Epidermal melanocyte (primary cell): Measurements from ENCODE around the gene SDK2.

ENCODE experiments used
- DNase-seq: peaks from one replicate; pipeline ENCODE4 v3.0.0; 2011; ENCODE audit warnings: low spot score; ENCODE audit not compliant: insufficient read length

SDK2 gene, protein sequence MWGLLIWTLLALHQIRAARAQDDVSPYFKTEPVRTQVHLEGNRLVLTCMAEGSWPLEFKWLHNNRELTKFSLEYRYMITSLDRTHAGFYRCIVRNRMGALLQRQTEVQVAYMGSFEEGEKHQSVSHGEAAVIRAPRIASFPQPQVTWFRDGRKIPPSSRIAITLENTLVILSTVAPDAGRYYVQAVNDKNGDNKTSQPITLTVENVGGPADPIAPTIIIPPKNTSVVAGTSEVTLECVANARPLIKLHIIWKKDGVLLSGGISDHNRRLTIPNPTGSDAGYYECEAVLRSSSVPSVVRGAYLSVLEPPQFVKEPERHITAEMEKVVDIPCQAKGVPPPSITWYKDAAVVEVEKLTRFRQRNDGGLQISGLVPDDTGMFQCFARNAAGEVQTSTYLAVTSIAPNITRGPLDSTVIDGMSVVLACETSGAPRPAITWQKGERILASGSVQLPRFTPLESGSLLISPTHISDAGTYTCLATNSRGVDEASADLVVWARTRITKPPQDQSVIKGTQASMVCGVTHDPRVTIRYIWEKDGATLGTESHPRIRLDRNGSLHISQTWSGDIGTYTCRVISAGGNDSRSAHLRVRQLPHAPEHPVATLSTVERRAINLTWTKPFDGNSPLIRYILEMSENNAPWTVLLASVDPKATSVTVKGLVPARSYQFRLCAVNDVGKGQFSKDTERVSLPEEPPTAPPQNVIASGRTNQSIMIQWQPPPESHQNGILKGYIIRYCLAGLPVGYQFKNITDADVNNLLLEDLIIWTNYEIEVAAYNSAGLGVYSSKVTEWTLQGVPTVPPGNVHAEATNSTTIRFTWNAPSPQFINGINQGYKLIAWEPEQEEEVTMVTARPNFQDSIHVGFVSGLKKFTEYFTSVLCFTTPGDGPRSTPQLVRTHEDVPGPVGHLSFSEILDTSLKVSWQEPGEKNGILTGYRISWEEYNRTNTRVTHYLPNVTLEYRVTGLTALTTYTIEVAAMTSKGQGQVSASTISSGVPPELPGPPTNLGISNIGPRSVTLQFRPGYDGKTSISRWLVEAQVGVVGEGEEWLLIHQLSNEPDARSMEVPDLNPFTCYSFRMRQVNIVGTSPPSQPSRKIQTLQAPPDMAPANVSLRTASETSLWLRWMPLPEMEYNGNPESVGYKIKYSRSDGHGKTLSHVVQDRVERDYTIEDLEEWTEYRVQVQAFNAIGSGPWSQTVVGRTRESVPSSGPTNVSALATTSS (N-terminal part only)

DNA sequence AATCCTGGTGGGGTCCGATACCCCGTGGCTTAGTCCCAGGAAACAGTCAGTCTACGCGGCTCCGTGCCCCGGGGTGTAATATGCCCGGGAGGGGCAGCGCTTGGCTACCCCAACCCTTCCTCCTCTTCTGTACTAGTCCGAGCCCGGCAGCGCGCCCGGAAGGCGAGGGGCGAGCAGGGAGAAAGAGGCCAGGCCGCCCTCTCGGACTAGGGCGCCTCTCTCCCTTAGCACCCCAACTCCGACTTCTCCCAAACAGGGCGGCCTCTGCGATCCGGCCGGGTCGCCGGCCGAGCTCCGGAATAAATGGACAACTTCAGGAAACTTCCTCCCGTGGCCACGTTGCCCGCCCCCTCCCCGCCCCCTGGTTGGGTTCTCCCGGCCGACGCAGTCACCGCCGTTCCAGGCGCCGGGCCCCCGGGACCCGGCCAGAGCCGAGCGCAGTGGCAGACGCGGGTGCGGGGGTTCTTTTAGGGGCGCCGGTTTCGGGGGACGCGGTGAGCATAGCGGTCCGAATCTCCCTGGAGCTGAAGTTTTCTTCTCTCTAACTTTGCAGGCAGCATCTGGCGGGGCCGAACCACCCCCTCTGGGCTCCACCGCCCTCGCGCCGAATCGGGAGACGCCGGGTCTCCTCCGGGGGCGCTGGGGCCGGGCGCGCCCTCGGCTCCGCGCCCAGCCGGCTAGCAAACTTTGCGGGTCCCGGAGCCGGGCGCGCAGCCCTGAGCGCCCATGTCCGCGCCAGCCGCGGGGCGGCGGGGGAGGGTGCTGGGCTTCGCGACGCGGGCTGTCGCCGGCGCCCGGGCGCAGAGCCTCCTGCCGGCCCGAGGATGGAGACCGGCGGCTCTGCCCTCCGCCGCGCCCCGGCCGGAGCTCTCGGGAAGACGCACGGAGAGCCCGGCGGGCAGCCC is at the start of gene SDK2:
Gene SDK2 (minus strand): TSS at position 301 of the 905 bp plus-strand sequence. CDS start 357 bp downstream, outside the sequence.
- no peak for DNase-seq

DNA sequence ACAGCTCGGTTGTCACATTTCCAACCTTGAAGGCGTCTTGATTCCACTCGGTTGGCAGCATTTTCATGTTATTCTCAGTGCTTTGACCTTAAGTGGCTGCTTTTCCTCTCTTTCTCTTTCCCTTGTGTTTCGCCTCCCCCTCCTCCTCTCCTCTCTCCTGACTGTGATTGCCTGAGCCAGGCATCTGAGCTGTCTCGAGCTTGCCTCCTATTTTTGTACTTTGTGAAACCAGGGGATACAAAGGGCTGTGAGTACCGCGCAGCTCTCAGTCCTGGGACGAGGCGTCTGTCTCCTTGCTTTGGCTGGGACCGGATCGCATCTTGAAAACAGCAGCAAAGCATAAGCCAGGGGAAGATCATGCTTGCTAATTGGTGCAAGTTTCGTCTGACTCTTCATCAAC is 48.8 kb upstream of the SDK2 start:
- DNase-seq = no peak

DNA sequence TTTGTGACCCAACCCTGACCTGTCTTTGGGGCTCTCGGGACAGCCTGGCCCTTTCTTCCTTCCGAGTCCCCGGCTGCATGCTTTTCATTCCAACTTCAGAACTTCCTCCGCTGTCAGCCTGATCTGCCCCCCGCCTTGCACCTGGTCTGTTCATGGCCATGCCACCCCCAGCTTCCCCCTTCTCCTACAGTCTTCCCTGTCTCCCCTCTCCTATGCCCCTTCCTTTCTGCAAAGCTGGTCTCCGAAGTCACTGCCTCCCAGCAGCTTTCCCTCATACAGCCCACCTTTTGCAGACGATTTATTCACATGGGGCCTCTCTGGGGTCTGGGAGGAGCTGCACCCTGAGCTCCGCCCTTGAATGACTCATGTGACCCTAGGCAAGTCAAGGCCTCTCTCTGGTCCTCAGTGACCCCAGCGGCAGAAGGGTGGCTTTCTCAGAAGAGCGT is 47.1 kb upstream of the SDK2 start:
- DNase-seq = no peak

DNA sequence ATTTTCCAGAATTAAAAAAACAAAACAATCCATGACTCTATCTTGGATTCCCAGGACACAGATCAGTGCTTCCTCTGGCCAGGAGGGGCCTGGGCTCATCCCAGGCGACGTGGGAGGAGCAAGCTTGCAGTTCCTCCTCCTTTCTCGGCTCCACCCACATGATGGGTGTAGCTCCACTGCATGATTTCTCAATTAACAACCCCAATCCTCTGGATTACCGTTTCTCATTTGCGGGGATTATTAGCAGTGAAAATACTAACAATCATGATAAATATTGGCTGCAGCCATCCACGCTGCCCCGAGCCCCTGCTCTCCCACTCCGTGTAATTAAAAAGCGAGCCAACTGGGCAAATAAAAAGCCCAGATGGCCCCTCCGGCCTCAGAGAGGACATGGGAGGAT is 46.4 kb upstream of the SDK2 start:
- DNase-seq = no peak

DNA sequence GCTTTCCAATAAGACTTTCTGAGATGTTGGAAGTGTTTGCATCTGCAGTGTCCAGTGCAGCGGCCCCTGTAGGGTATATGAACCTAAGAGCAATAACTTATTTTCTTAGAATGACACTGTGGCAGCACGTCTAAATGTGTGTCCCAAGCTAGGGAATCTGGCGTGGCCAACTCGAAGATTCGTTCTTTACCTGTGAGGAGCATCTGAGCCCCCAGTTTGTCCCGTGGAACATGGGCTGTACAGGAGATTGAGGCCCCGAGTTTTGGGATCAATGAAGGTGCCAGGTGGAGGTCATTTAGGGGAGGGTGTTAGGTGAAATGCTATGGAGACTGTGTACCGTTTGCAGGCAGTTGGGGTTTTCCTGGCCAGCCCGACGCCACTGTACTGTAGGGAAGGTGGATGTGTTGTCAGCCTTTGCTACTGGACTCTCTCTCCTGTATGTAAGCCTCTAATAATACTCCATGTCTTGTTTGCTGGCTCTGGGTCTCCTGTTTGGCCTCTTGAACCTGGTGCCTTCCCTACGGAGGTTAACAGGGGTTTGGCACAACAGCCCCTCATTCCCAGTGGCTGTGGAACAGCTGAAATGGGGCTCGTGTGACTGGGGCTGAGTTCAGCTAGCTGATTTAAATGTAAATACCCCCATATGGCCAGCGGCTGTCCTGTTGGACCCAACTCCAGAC is 45.5 kb upstream of the SDK2 start:
- DNase-seq = no peak

DNA sequence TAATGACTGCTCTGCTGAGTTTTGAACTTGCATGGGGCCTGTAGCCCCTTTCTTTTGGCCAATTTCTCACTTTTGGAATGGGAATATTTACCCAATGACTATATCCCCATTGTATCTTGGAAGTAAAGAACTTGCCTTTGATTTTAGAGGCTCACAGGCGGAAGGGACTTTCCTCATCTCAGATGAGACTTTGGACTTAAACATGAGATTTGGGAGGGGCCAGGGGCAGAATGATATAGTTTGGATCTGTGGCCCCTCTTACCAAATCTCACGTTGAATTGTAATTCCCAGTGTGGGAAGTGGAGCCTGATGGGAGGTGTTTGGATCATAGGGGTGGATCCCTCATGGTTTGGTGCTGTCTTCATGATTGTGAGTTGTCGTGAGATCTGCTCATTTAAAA is 42.7 kb upstream of the SDK2 start:
- no peak for DNase-seq

DNA sequence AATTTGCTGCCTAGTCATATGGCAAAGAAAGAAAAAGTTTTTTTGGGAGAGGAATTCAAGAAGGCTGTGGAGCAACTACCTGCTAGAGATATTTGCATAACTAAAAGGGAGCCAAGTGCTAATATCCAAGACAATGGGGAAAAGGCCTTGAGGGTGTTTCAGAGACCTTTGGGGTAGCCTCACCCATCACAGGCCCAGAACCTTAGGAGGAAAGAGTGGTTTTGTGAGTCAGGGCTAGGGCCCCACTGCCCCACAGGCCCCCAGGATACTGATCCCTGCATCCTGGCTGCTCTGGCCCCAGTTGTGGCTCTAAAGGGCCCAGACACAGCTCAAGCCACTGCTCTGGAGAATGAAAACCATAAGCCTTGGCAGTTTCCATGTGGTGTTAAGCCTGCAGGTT is 41.9 kb upstream of the SDK2 start:
- no peak for DNase-seq

DNA sequence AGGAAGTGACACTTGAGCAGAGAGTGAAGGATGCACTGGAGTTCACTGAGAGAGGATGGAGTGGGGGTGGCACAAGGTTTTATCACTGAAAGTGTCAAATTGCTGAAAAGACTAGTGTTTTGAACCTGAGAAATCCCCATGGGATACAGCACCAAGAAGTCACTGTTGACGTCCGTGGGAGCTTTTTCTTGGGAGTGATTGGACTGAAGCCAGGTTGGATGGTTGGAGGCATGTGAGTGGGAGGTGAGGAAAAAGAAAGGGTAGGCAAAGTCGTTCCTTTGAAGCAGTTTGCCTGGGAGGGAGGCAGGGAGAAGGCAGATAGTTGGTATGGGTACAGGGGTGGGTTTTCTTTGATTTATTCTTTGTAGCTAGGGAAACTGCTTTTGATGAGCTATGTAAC is 39.9 kb upstream of the SDK2 start:
- no peak for DNase-seq

DNA sequence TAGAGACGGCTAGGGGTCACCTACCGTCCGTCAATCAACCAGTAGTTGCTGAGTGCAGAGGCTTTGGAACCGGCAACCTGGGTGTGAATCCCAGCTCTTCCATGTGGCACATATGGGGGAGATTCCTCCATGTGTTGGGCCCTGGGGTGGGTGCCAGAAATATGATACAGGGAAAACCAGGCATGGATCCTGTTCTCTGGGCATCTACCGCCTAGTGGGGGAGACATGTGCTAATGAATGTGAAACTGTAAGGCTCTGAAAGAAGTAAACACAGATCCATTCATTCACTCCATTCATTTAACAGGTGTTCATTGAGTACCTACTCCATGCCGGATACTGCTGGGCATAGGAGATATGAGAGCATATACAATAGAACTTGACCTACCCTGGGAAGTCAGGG is 39.5 kb upstream of the SDK2 start:
- no peak for DNase-seq

DNA sequence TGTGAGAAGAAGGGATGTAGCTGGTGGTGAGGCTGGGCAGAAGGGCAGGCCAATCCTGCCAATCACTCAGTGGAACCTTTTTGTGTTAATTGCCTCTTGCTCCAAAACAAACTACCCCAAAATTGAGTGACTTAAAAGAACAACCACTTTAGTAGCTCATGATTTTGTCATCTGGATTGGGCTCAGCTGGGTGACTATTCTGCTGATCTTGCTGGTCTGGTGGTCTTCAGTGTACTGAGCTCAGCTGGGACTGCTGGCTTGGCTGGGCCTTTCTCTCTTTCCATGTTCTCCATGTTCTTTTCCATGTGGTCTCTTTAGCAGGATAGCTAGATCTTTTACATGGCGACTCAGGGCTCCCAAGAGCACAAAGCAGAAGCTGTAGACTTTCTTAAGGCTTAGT is 37.7 kb upstream of the SDK2 start:
- DNase-seq = no peak

DNA sequence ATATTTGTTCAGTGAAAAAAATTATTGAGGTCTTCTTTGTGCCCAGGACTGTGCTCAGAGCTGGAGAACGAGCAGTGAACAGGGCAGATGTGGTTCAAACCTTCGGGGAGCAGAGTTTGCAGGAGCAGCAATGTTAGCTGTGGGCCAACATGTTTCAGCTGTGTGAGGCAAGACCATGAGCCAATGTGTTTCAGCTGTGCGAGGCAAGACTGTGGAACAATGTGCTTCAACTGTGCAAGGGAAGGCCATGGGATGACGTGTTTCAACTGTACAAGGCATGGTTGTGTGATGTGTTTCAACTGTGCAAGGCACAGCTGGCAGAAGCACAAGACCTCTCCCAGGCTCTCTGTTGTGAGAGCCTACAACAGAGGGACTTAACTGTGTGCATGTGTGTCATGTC is 35.2 kb upstream of the SDK2 start:
- no peak for DNase-seq

DNA sequence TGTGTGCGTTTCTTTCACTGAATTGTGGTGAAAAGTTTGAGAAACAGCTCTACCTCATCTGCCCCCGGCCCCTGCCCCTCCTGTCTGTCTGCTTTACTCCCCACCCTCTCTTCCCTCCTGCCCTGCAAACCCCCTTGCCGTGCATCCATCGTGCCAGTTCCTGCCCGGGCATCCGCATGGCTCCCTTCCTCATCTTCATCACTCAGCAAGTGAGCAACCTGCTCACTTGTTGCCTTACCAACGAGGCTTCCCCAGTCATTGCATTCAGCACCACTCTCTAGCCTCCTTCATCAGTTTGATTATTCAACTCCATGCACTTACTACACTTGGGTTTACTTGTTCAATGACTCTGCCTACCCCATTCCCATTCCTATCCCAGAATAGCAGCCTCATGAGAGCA is 34.8 kb upstream of the SDK2 start:
- DNase-seq = no peak

DNA sequence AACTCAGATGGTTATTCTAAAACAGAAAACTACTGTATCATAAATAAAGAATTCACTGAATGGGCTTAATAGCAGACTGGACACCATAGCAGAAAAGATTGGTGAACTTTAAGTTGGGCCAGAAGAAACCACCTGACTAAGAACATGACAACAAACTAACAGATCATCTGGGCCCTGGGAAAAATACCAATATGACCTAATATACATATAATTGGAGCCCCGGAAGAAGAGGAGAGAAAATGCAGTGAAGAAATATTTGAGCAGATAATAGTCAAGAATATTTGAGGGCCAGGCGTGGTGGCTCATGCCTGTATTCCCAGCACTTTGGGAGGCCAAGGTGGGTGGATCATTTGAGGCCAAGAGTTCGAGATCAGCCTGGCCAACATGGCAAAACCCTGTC is 25.5 kb upstream of the SDK2 start:
- no peak for DNase-seq

DNA sequence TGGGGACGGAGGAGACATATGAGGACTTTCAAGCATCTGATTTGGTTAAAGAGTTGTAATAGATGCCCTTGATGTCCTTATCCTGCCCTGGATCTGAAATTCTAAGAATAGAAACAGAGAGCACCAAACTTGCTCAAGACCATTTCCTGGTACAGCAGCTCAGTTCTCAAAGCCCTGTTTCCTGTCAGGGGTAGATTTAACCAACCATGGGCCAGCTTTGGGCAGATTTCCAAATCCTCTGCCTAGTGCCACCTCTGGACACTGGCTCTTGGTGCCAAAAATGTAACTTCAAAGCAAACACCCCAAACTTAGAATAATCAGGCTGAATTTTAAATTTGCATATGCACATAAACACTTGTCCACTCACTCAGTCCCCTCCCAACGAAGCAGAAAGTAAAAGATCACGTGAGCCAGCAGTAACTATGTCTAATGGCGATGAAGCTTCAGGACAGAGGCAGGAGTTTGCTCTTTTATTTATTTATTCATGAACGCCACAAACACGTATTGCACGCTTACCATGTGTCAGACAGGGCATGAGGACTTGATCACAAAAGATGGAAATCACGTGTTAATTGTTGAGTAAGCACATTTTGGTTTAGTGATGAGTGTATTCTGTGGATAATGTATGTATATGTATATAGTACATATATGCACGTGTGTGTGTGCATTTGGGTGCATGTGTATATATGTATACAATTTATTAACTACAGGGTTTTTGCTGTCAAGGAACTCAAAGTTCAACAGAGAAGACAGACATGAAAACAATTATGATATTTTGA is 23.1 kb upstream of the SDK2 start:
- no peak for DNase-seq

DNA sequence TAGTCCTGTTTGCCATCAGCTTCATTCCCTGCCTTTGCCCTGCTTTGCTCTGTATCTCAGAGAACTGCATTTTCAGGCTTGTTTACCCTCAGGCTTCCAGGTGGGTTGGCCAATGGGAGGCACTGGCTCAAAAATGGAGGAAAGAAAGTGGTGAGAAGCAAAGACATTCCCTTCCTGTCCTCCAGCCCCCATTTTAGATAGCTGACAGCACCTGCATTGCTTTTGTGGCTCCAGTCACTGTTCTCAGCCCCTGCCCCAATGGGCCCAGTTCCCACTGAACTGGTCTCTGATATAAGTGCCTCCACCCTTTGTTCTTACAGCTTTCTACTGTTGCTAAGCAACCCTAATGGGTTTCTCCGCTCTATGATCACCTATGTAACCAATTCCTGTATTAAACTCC is 19.4 kb upstream of the SDK2 start:
- DNase-seq = no peak

DNA sequence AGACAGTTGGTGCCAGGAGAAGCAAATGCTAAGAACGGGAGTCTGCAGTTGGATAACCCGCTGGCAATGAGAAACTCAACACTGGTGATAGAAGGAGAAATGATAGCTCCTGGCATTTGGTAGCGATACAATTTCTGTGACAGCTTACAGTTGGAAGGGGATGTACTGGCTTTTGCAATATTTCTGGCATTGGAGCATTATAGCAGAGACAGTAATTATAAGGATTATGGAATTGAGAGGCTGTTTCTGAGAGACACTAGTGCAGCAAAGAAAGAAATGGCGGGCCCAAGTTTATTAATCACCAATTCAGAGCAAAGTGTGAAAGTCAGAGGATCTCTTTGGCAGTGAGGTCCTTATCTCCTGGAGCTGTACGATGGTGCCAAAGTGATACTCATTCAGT is 16.1 kb upstream of the SDK2 start:
- DNase-seq = no peak

DNA sequence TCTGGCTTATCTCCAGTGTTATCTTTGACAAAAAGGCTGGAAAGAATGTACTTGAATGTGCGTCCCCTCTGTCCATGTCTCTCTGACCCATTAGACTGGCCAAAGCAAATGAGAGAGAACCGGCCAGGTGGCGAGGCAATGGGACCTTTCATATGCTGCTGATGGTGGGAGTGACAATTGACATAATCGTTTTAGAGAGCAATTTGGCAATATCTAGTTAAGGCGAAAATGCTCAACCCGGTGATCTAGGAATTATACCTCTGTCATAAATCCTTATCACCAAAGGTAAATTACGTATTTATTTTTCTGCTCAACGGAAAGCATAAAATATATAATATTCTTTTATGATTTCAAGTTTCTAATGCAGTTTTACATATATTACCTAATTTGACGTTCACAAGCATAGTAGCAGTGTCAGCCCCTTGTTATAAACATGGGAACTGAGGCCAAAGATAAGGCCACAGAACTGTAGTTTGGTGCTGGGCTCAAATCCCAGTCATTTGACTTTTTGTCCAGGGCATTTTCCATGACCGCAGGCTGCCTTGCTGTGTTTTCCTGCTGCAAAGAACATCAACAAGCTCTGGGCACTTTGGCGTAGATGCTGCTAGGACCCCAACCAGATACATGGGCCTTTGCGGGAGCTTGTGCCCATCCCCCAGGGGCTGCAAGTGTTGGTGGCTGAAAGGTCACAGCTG is 14.7 kb upstream of the SDK2 start:
- DNase-seq = no peak

DNA sequence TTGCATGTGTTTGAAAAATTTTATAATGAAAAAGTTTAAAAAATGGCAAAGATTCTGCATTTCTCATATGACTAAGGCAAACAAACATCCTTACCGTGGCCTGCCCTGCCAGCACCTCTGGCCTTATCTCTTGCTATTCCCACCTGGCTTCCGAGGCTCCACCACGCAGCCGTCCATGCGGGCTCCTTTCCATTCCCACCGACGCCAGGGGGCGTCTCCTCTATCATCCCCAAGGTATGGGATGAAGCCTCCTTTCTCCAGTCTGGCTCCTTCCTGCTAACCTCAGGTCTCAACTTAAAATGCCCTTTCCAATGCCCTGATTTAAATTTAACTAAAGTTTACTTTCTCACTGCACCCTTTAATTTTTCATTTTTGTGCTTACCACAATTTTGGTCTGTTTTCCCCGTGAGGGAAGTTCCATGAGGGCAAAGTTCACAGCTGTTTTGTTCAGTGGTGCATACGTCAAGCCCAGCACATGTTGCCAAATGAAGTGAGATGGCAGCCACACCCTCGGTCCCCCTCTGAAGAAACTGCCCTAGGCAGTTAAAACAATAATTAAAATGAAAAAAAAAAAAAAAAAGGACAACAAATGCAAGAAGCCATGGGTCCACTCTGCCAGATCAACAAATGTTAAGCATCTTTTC is 13.3 kb upstream of the SDK2 start:
- DNase-seq = no peak
